ENCODE data around the gene PDE6G. TPM values are rescaled to one million over a fixed set of nuclear protein-coding genes. Genes with fewer than 3 reads are reported as not detected.

Gene PDE6G
- total RNA-seq, 4 donors from 2014 or later: not detected

DNA sequence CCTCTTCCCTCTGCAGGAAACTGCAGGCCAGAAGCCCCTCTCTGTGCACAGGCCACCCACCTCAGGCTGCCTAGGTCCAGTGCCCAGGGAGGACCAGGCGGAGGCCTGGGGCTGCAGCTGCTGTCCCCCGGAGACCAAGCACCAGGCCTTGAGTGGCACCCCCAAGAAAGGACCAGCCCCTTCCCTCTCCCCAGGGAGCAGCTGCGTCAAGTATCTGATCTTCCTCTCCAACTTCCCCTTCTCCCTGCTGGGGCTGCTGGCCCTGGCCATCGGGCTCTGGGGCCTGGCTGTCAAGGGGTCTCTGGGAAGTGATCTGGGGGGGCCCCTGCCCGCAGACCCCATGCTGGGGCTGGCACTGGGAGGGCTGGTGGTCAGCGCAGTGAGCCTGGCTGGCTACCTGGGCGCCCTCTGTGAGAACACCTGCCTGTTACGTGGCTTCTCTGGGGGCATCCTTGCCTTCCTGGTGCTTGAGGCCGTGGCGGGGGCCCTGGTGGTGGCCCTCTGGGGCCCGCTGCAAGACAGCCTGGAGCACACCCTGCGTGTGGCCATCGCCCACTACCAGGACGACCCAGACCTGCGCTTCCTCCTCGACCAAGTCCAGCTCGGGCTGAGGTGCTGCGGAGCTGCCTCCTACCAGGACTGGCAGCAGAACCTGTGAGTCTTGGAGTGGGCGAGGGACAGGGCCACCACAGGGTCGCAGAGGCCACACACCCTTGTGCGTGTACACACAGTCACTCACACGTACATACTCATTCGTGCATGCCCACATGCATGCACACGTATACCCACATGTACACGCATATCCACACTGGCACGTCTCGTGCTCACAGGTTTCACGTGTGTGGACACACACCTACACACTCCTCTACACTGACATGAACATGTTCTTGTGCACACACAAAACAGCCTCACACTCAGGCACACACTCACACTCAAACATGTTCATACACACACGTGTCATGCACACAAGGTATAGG is 11.1 kb downstream of the PDE6G start:
- H3K27ac ChIP-seq: no peak overlapping the region
- no peak for TF ChIP-seq POLR2A (IDR thresholded peaks at IDR 0.05)
- TF ChIP-seq, protein P1, sequence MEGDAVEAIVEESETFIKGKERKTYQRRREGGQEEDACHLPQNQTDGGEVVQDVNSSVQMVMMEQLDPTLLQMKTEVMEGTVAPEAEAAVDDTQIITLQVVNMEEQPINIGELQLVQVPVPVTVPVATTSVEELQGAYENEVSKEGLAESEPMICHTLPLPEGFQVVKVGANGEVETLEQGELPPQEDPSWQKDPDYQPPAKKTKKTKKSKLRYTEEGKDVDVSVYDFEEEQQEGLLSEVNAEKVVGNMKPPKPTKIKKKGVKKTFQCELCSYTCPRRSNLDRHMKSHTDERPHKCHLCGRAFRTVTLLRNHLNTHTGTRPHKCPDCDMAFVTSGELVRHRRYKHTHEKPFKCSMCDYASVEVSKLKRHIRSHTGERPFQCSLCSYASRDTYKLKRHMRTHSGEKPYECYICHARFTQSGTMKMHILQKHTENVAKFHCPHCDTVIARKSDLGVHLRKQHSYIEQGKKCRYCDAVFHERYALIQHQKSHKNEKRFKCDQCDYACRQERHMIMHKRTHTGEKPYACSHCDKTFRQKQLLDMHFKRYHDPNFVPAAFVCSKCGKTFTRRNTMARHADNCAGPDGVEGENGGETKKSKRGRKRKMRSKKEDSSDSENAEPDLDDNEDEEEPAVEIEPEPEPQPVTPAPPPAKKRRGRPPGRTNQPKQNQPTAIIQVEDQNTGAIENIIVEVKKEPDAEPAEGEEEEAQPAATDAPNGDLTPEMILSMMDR (IDR thresholded peaks at IDR 0.05): no peak
- no peaks in the 10 kb centered on the region for H3K4me1 ChIP-seq
- H3K36me3 ChIP-seq: no peaks in the 10 kb centered on the region
- peaks cover 0 to 4% of the 10 kb centered on the region in 2 donors for H3K27me3 ChIP-seq
- H3K4me3 ChIP-seq: no peak overlapping the region
- H3K9me3 ChIP-seq: peaks cover 0 to 6% (median 3%) of the 10 kb centered on the region in 4 donors
- no peak for DNase-seq

DNA sequence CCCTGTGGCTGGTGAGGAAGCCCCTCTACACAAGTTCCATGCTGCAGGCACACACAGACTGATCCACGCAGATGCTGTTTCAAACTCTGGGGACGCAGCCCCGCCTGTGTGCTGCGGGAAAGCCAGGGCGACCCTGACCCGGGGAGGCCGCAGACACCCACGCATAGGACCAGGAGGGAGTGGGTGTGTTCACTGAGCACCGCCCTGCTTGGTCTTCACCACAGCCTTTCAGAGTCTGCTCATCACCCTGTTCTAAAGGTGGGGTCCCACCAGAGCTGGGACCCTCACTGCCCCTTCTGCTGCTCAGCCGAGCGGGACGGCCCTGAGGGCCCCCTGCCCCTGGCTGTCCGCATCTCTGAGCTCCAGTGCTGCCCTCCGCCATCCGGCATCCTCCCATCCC is 11.8 kb downstream of the PDE6G start:
- Histone ChIP-seq H3K9me3 (peaks cover 0 to 6% (median 3%) of the 10 kb centered on the region in 4 donors), H3K27ac (no peak overlapping the region), H3K4me3 (no peak overlapping the region), H3K27me3 (peaks cover 0 to 4% of the 10 kb centered on the region in 2 donors), H3K36me3 (no peaks in the 10 kb centered on the region), H3K4me1 (no peaks in the 10 kb centered on the region)
- no peak for DNase-seq
- no peak for TF ChIP-seq POLR2A (IDR thresholded peaks at IDR 0.05)
- TF ChIP-seq, protein P1 (IDR thresholded peaks at IDR 0.05): no peak

GRCh38 chr17:81641825-81642489 is 14.4 kb downstream of the PDE6G start:
- TF ChIP-seq, protein P1 (IDR thresholded peaks at IDR 0.05): no peak
- TF ChIP-seq POLR2A (IDR thresholded peaks at IDR 0.05): no peak
- Histone ChIP-seq H3K36me3 (no peaks in the 10 kb centered on the region), H3K27me3 (no peaks in the 10 kb centered on the region)

DNA sequence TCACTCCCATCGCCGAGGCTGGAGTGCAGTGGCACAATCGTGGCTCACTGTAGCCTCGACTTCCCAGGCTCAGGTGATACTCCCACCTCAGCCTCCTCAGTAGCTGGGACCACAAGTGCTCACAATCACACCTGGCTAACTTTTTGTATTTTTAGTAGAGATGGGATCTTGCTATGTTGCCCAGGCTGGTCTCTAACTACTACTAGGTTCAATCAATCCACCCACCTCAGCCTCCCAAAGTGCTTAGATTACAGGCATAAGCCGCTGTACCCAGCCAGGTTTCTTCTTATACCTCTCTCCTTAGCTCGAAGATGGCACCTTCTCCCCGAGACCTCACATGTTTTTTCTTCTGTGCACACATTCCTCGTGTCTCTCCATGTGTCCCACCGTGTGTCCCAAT is 16.3 kb downstream of the PDE6G start:
- no peaks in the 10 kb centered on the region for H3K9me3 ChIP-seq
- TF ChIP-seq, protein P1 (IDR thresholded peaks at IDR 0.05): no peak
- no peak for TF ChIP-seq POLR2A (IDR thresholded peaks at IDR 0.05)
- DNase-seq: no peak
- no peaks in the 10 kb centered on the region for H3K27me3 ChIP-seq
- H3K4me3 ChIP-seq: no peak overlapping the region
- H3K4me1 ChIP-seq: peaks cover 0 to 12% (median 5%) of the 10 kb centered on the region in 4 donors
- no peaks in the 10 kb centered on the region for H3K36me3 ChIP-seq
- no peak overlapping the region for H3K27ac ChIP-seq

More at GRCh38 chr17:81641825-81642489, 14.4 kb downstream of the PDE6G start:
- H3K4me3 ChIP-seq: no peak overlapping the region
- H3K4me1 ChIP-seq: no peaks in the 10 kb centered on the region
- no peaks in the 10 kb centered on the region for H3K9me3 ChIP-seq
- no peak overlapping the region for H3K27ac ChIP-seq
- no peak for DNase-seq

DNA sequence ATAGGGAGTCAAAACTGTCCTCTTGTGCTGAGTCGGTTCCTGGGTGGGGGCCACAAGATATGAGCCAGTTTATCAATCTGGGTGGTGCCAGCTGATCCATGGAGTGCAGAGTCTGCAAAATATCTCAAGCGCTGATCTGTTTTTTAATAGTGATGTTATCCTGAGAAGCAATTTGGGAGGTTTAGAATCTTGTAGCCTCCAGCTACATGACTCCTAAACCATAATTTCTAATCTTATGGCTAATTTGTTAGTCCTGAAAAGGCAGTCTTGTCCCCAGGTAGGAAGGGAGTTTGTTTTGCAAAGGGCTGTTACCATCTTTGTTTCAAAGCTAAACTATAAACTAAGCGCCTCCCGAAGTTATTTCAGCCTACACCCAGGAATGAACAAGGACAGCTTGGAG is 17.7 kb downstream of the PDE6G start:
- Histone ChIP-seq H3K27ac (no peak overlapping the region), H3K9me3 (no peaks in the 10 kb centered on the region), H3K4me1 (peaks cover 0 to 22% (median 5%) of the 10 kb centered on the region in 4 donors), H3K36me3 (no peaks in the 10 kb centered on the region), H3K27me3 (no peaks in the 10 kb centered on the region), H3K4me3 (no peak overlapping the region)
- TF ChIP-seq, protein P1 (IDR thresholded peaks at IDR 0.05): no peak
- no peak for DNase-seq
